Heart right ventricle (tissue), 16 donors: Measurements from ENCODE around the gene API5. TPM values are rescaled to one million over a fixed set of nuclear protein-coding genes. Genes with fewer than 3 reads are reported as not detected.

ENCODE experiments used
- ATAC-seq, 8 donors: fragments of 200-7000 bp; cut with Tn5 transposase; one replicate each; pipeline ENCODE4 v1.9.1; 2020; ENCODE audit warnings: mild to moderate bottlenecking in 8 of 8, moderate library complexity in 8 of 8, moderate number of reproducible peaks in 1 of 8
- DNase-seq, 2 donors: peaks; one replicate each; pipeline ENCODE4 v3.0.0-alpha.2; 2020
- H3K27ac ChIP-seq, 10 donors: fragments of 200-600 bp; sonication (generic) in 2 of 10; one replicate each; pipeline versions ENCODE4 v1.5.0 to v1.8.0; 2020 to 2022; ENCODE audit warnings: mild to moderate bottlenecking in 3 of 10
- H3K27me3 ChIP-seq, 7 donors: fragments of 200-600 bp; one replicate each; pipeline ENCODE4 v1.8.0; 2021 to 2022; ENCODE audit warnings: mild to moderate bottlenecking in 2 of 7
- H3K36me3 ChIP-seq, 9 donors: fragments of 200-600 bp; sonication (generic) in 1 of 9; one replicate each; pipeline versions ENCODE4 v1.5.0 to v1.8.0; 2020 to 2022; ENCODE audit warnings: mild to moderate bottlenecking in 2 of 9
- H3K4me1 ChIP-seq, 9 donors: fragments of 200-600 bp; sonication (generic) in 1 of 9; one replicate each; pipeline versions ENCODE4 v1.5.0 to v1.8.0; 2020 to 2022; ENCODE audit warnings: mild to moderate bottlenecking in 4 of 9
- H3K4me3 ChIP-seq, 10 donors: fragments of 200-600 bp; sonication (generic) in 2 of 10; one replicate each; pipeline versions ENCODE4 v1.5.0 to v1.8.0; 2020 to 2022; ENCODE audit warnings: mild to moderate bottlenecking in 7 of 10, moderate library complexity in 2 of 10
- H3K9me3 ChIP-seq, 11 donors: fragments of 200-600 bp in 10 of 11; sonication (generic) in 2 of 11; one replicate each; pipeline versions ENCODE4 v1.5.0 to v1.8.0; 2013 to 2022; ENCODE audit warnings: mild to moderate bottlenecking in 2 of 11, control low read depth in 1 of 11, moderate library complexity in 1 of 11
- CTCF ChIP-seq, 9 donors: fragments of 200-600 bp; sonication (generic) in 2 of 9; IDR thresholded peaks; one replicate each; pipeline versions ENCODE4 v1.5.0 to v1.8.0; 2021 to 2022; ENCODE audit warnings: antibody characterized with exemption in 9 of 9, mild to moderate bottlenecking in 5 of 9, moderate library complexity in 1 of 9
- WGBS, 2 donors: extraction: QIAGEN DNeasy Blood & Tissue Kit; methylation state at CpG; one replicate each; pipeline ENCODE4 v1.1.7; 2013; ENCODE audit warnings: inconsistent platforms in 1 of 2; 5-methylcytosine and 5-hydroxymethylcytosine counted together
- intact Hi-C, 10 donors: fragments of 100-400 bp; cut with DNase I; formaldehyde crosslinking; loops; one replicate each; pipeline versions ENCODE4 v1.11.1 to v1.14.2; 2022
- polyA plus RNA-seq, 2 donors: library from polyadenylated mRNA; stranded (reverse); fragments of 200-250 nt; gene quantifications; one replicate each; pipeline ENCODE4 v1.2.3, GENCODE V29; 2013
- total RNA-seq, 10 donors: library from RNA; stranded (reverse); fragmentation: NEBNext Ultra II Directional in 3 of 10; extraction: Animal tissue kit (Norgen Biotek cat#: 25700) in 3 of 10; gene quantifications; one replicate each; pipeline versions ENCODE4 v1.2.1 to v1.2.4, GENCODE V29; 2021 to 2023
- donor health status: Arrhythmogenic right ventricular cardiomyopathy.
- donor health status: ischemic (EF 13 %, LVEDD 7.1; RV severe dilation, severe dysfunction).
- donor health status: healthy with polysubstance abuse.
- donor health status: DM: no; HTN: yes; CAD: no.
- donor health status: DM: no; HTN: no; CAD: no.
- donor health status: ischemic (EF 25% LVEDD 6.9; RV normal size, moderate dysfunction).
- donor health status: ischemic (EF 25% LVEDD 5.7; RV mildly dilated, moderate dysfunction).
- donor health status: healthy.
- donor health status: DM: yes; HTN: yes; CAD: no.
- donor health status: Ischemic cardiomyopathy.
- donor health status: ischemic (EF 35%, LVEDD 5.7; RV mildly dilated, moderate dysfunction).
- donor health status: nonischemic (EF 11% LVEDD 7.7; RV severe dilation, severe dysfunction).
- donor health status: DM: yes; HTN: yes; CAD: no.
- donor health status: PGD.
- donor health status: ischemic (EF 29% LVEDD 5.4; RV normal size, mild dysfunction).
- donor health status: nonischemic (EF 23%, LVEDD 6.1; RV moderate dilation, normal function).

Gene API5
- total and polyA plus RNA-seq, 12 donors, result 15.7 to 52.8 (median 40.4) TPM

DNA sequence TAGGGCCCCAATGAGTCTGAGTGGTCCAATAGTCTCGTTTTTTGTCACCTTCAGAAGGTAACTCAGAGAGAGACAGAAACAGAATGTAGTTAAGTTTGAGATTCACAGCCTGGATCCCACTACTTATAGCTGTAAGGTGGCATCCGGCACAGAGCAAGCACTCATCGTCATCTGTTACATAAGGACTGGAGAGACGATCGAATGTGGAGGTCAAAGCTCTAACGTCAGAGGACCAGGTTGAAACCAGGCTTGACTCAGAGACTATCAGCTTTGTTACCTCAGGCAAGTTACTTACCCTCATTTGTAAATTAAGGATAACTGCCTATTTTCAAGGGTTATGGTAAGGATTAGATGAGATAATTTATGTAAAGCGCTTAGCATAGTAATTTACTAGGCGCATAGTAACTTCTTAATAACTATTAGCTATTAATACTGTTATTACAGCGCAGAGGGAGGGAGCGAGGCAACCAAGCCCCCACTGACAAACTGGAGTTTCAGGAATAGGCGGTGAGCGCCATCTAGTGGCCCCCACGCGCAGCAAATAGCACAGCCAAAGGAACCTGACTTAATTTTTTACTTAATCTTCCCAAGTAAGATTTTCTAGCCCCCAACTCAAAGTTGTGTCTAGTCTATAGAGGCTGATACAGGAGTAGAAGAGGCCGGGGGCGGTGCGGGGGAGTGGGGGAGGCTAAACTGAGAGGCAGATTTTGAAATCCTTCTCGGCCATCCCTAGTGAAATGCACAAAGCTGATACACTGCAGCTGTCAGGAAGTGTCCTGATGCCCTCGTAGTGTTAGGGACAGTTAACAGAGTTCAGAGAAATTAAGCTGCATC is 29.0 kb upstream of the API5 start:
- Histone ChIP-seq H3K4me3 (no peak overlapping the region), H3K4me1 (peaks cover 0 to 10% (median 0%) of the 10 kb centered on the region in 9 donors), H3K27ac (no peak overlapping the region), H3K36me3 (no peaks in the 10 kb centered on the region), H3K27me3 (peaks cover 0 to 51% (median 28%) of the 10 kb centered on the region in 7 donors), H3K9me3 (no peaks in the 10 kb centered on the region)
- peak in 2 of 8 donors; percentile 42 to 51 for ATAC-seq
- intact Hi-C loops, result loop anchor here in 9 of 10 donors (1.0 to 10.0 kb wide), 6 partner anchors 511 to 1821 kb away; no protein-coding TSS in a partner anchor
- DNase-seq, result peak in 1 of 2 donors; percentile 43
- 15 to 16% methylated on average over 19 of the region's 19 CpGs for WGBS, 2 donors
- TF ChIP-seq CTCF (IDR thresholded peaks at IDR 0.05), result peak; percentile 80 to 94 (median 91)

DNA sequence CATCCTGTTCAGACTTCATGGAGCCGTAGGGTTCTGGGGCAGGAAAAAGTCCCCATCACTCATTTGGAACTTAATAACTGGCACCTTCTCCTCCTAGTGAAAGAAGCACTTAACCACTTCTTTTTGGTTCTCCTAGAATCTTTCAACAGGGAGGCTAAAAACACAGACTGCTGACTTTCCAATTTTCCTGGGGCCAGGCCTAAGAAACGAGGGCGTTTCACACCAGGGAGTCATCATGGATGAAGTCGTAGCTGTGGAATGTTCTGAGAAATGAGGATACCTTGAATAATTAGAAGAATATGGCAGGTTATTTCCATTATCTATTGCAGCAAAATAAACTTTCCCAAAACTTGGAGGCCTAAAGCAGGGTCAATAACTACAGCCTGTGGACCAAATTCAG is 26.0 kb upstream of the API5 start:
- TF ChIP-seq CTCF (IDR thresholded peaks at IDR 0.05), result no peak
- no peak for ATAC-seq
- DNase-seq, result no peak
- 51 to 64% methylated on average over 4 of the region's 4 CpGs for WGBS, 2 donors
- Histone ChIP-seq H3K27ac (no peak overlapping the region), H3K9me3 (no peaks in the 10 kb centered on the region), H3K4me1 (peaks cover 0 to 10% (median 0%) of the 10 kb centered on the region in 9 donors), H3K36me3 (no peaks in the 10 kb centered on the region), H3K27me3 (peaks cover 0 to 48% (median 17%) of the 10 kb centered on the region in 7 donors), H3K4me3 (no peak overlapping the region)
- intact Hi-C loops, result loop anchor here in 2 of 10 donors (10.0 kb wide), 2 partner anchors 1791 to 1821 kb away; no protein-coding TSS in a partner anchor

DNA sequence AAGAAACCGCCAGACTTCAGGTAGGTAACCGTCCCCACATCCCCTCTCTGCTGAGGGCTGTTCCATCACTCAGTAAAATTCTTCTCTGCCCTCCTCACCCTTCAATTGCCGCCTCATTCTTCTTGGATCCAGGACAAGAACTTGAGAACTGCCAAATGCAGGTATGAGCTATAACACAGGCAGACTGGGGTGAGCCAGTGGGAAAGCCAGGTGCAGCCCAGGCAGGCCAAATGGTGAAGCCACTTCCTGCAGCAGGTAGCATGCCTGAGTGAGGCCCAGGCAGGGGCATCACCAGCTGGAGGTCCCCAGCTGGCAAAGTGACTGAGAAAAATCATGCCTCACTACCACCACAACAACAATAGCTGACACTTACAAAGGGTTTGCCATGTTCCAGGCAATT is 22.4 kb upstream of the API5 start:
- no peak for ATAC-seq
- H3K4me1 ChIP-seq, result no peaks in the 10 kb centered on the region
- no peak for DNase-seq
- peaks cover 0 to 12% (median 0%) of the 10 kb centered on the region in 11 donors for H3K9me3 ChIP-seq
- WGBS, 2 donors, result 93% methylated on average over 3 of the region's 3 CpGs
- no peak for TF ChIP-seq CTCF (IDR thresholded peaks at IDR 0.05)
- no peaks in the 10 kb centered on the region for H3K36me3 ChIP-seq
- no peak overlapping the region for H3K27ac ChIP-seq
- H3K27me3 ChIP-seq, result peaks cover 0 to 36% (median 7%) of the 10 kb centered on the region in 7 donors
- H3K4me3 ChIP-seq, result no peak overlapping the region
- intact Hi-C loops, result loop anchor here in 2 of 10 donors (10.0 kb wide), 2 partner anchors 1795 to 1825 kb away; no protein-coding TSS in a partner anchor

GRCh38 chr11:43298397-43298796 is 13.4 kb upstream of the API5 start:
- Histone ChIP-seq H3K4me3 (no peak overlapping the region), H3K27ac (no peak overlapping the region), H3K36me3 (no peaks in the 10 kb centered on the region), H3K27me3 (peaks cover 0 to 25% (median 4%) of the 10 kb centered on the region in 7 donors), H3K9me3 (peaks cover 0 to 41% (median 10%) of the 10 kb centered on the region in 11 donors), H3K4me1 (no peaks in the 10 kb centered on the region)
- no peak for ATAC-seq
- intact Hi-C loops, result no loop called here
- no peak for TF ChIP-seq CTCF (IDR thresholded peaks at IDR 0.05)
- 77 to 79% methylated on average over 7 of the region's 7 CpGs for WGBS, 2 donors
- no peak for DNase-seq
